ENCODE measurements around the gene ANKRD11. TPM values are rescaled to one million over a fixed set of nuclear protein-coding genes. Genes with fewer than 3 reads are reported as not detected.

ANKRD11 gene
- total and polyA plus RNA-seq, 7 donors, result 30.6 to 161 (median 42.8) TPM

- Histone ChIP-seq H3K9me3 (no peaks in the 10 kb centered on the region), H3K4me1 (peaks cover 0 to 53% (median 34%) of the 10 kb centered on the region in 4 donors), H3K36me3 (no peaks in the 10 kb centered on the region), H3K4me3 (no peak overlapping the region), H3K27me3 (no peaks in the 10 kb centered on the region), H3K27ac (no peak overlapping the region)
- TF ChIP-seq POLR2AphosphoS5 (IDR thresholded peaks at IDR 0.05), result no peak
- no peak for TF ChIP-seq EP300 (IDR thresholded peaks at IDR 0.05)
- TF ChIP-seq POLR2A (IDR thresholded peaks at IDR 0.05), result no peak
- TF ChIP-seq CTCF (IDR thresholded peaks at IDR 0.05), result no peak
- intact Hi-C loops (cut with DNase I), result loop anchor here (5.0 kb wide), 1 partner anchor 37 kb away; no protein-coding TSS in a partner anchor
- WGBS, 2 donors, result 86 to 89% methylated on average over 11 of the region's 11 CpGs
- no peak for DNase-seq
These were observed 70.2 kb downstream of the ANKRD11 start for GRCh38 chr16:89420204-89420603.

- WGBS, 2 donors, result 80 to 83% methylated on average over 7 of the region's 7 CpGs
- TF ChIP-seq POLR2A (IDR thresholded peaks at IDR 0.05), result no peak
- TF ChIP-seq EP300 (IDR thresholded peaks at IDR 0.05), result no peak
- no peak for TF ChIP-seq POLR2AphosphoS5 (IDR thresholded peaks at IDR 0.05)
- peaks cover 0 to 58% (median 42%) of the 10 kb centered on the region in 4 donors for H3K4me1 ChIP-seq
- DNase-seq, result no peak
- no peaks in the 10 kb centered on the region for H3K27me3 ChIP-seq
- intact Hi-C loops (cut with DNase I), result no loop called here
- H3K36me3 ChIP-seq, result no peaks in the 10 kb centered on the region
- no peak overlapping the region for H3K4me3 ChIP-seq
- no peak overlapping the region for H3K27ac ChIP-seq
- no peaks in the 10 kb centered on the region for H3K9me3 ChIP-seq
These were observed 72.0 kb downstream of the ANKRD11 start for GRCh38 chr16:89418352-89418751.

- no peaks in the 10 kb centered on the region for H3K9me3 ChIP-seq
- no peak for DNase-seq
- H3K4me1 ChIP-seq, result peaks cover 0 to 58% (median 41%) of the 10 kb centered on the region in 4 donors
- no peak overlapping the region for H3K4me3 ChIP-seq
- 40 to 75% methylated on average over 7 of the region's 7 CpGs for WGBS, 2 donors
- intact Hi-C loops (cut with DNase I), result no loop called here
- H3K36me3 ChIP-seq, result no peaks in the 10 kb centered on the region
- no peaks in the 10 kb centered on the region for H3K27me3 ChIP-seq
- TF ChIP-seq POLR2AphosphoS5 (IDR thresholded peaks at IDR 0.05) (no peak), CTCF (IDR thresholded peaks at IDR 0.05) (no peak), POLR2A (IDR thresholded peaks at IDR 0.05) (no peak), EP300 (IDR thresholded peaks at IDR 0.05) (no peak)
- H3K27ac ChIP-seq, result no peak overlapping the region
These were observed 73.0 kb downstream of the ANKRD11 start for GRCh38 chr16:89417352-89417751.

GRCh38 chr16:89413811-89414585, 76.4 kb downstream of the ANKRD11 start:
- H3K36me3 ChIP-seq, result no peaks in the 10 kb centered on the region
- DNase-seq, result no peak
- TF ChIP-seq CTCF (IDR thresholded peaks at IDR 0.05), result no peak
- no peak for TF ChIP-seq POLR2AphosphoS5 (IDR thresholded peaks at IDR 0.05)
- no peak for TF ChIP-seq EP300 (IDR thresholded peaks at IDR 0.05)
- TF ChIP-seq POLR2A (IDR thresholded peaks at IDR 0.05), result no peak
- intact Hi-C loops (cut with DNase I), result no loop called here
- no peak overlapping the region for H3K4me3 ChIP-seq
- WGBS, 2 donors, result 86 to 89% methylated on average over 20 of the region's 20 CpGs
- no peaks in the 10 kb centered on the region for H3K9me3 ChIP-seq
- peaks cover 0 to 79% (median 63%) of the 10 kb centered on the region in 4 donors for H3K4me1 ChIP-seq
- H3K27me3 ChIP-seq, result no peaks in the 10 kb centered on the region
- no peak overlapping the region for H3K27ac ChIP-seq

GRCh38 chr16:89412811-89413210, 77.5 kb downstream of the ANKRD11 start:
- H3K4me3 ChIP-seq, result no peak overlapping the region
- intact Hi-C loops (cut with DNase I), result no loop called here
- 80 to 88% methylated on average over 4 of the region's 4 CpGs for WGBS, 2 donors
- peaks cover 0 to 84% (median 73%) of the 10 kb centered on the region in 4 donors for H3K4me1 ChIP-seq
- TF ChIP-seq POLR2AphosphoS5 (IDR thresholded peaks at IDR 0.05), result no peak
- TF ChIP-seq CTCF (IDR thresholded peaks at IDR 0.05), result no peak
- TF ChIP-seq POLR2A (IDR thresholded peaks at IDR 0.05), result no peak
- TF ChIP-seq EP300 (IDR thresholded peaks at IDR 0.05), result no peak
- H3K9me3 ChIP-seq, result no peaks in the 10 kb centered on the region
- H3K27me3 ChIP-seq, result no peaks in the 10 kb centered on the region
- DNase-seq, result no peak
- H3K27ac ChIP-seq, result no peak overlapping the region
- no peaks in the 10 kb centered on the region for H3K36me3 ChIP-seq
